IPS-18c (cell line): ENCODE measurements around the gene COL11A2.

Experiments
- H3K4me3 ChIP-seq: 2 replicates; pipeline ENCODE4 v1.7.0; 2013; ENCODE audit warnings: low read depth, mild to moderate bottlenecking, low read length, moderate library complexity; ENCODE audit not compliant: insufficient read depth
- H3K9me3 ChIP-seq: one replicate; pipeline ENCODE4 v1.6.1; 2013; ENCODE audit warnings: mild to moderate bottlenecking, low read length, moderate library complexity; ENCODE audit not compliant: control insufficient read depth, insufficient read depth

Gene COL11A2

GRCh38 chr6:33183071-33183683, 9.1 kb downstream of the COL11A2 start:
- Histone ChIP-seq H3K9me3 (no peaks in the 10 kb centered on the region), H3K4me3 (no peak overlapping the region)

- no peaks in the 10 kb centered on the region for H3K9me3 ChIP-seq
- no peak overlapping the region for H3K4me3 ChIP-seq
Measured at GRCh38 chr6:33181141-33181540, 11.1 kb downstream of the COL11A2 start.

DNA sequence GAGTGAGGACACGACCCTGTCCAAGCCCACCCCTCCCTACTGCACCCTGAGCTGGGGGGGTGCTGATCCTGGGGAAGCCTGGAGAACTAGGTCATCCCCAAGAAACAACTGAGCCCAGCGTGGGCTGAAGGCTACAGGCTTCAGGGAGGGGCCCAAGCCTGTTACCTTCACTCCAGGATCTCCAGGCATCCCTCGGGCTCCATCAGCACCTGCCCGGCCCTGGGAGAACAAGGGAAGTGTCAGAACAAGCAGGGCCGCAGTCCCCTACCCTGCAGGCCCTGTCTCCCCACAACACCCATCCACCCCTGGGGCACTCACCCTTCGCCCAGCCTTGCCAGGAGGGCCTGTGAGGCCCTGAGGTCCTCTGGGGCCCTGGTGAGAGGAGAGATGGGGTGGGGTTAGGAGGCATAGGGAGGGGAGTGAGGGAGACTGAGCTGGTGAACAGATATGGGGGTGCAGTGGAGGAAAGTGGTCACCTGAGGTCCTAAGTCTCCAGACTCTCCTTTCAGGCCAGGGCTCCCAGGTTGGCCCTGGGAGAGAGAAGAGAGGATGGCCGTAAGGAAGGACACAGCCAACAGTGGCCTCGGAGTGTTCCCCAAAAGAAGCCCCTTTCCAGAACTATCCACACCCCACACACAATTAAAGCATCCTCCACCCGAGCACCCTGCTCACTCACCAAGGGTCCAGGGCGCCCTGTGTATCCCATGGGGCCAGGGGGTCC, 13.4 kb downstream of the COL11A2 start:
- Histone ChIP-seq H3K9me3 (no peaks in the 10 kb centered on the region), H3K4me3 (no peak overlapping the region)

DNA sequence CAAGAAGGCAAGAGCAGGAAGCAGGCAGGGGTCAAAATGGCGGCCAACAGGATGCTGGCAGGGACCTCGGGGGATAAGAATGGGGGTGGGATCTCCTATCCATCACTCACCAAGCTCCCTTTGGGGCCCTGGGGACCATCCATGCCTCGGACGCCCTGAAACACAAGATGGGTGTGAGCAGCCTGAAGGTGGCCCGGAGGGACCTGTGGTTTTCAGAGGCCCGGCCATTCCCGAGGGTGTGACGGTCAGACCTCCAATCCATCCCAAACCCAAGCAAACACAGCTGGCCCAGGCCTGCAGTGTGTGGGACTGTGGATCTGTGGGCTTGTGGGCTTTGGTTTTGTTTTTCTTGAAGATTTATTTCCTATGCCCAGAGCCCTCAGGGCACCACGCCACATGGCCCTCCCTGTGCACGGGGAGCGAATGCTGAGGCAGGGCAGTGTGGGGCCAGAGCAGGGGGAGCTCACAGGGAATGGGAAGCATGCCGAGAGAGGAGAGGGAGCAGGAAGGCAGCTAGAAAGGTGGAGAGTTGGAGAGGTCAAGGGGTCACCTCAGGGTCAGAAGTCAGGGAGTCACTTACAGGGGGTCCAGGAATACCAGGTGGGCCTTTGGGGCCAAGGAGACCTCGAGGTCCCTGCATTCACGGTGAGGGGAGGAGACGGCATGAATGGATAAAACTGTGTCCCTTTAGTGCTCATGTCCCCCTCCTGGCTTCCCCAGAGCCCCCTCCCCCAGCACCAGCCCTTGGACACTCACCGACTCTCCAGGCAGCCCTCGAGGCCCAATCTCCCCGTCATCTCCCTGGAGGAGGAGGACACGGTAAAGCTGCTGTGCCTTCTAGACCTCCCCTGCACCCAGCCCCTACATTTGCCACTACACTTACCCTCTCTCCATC, 14.5 kb downstream of the COL11A2 start:
- H3K4me3 ChIP-seq, result no peak overlapping the region
- no peaks in the 10 kb centered on the region for H3K9me3 ChIP-seq

DNA sequence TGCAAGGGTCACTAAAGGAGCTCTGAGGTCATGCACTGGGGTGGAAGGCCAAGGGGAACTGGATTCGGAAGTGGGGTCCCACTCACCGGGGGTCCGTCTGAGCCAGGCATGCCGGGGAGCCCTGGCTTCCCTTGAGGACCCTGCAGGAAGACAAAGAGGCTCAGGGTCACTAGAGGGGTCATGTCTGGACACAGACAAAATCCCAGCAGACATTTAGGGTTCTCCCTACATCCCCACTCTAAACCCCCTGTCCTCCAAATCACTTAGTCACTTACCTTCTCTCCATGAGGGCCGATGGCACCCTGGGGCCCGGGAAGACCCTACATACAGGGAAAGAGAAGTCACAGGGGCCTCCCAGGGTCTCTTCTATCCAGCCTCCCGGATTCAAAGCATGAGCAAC, 15.4 kb downstream of the COL11A2 start:
- no peaks in the 10 kb centered on the region for H3K9me3 ChIP-seq
- H3K4me3 ChIP-seq, result no peak overlapping the region

- Histone ChIP-seq H3K4me3 (no peak overlapping the region), H3K9me3 (no peaks in the 10 kb centered on the region)
Measured at GRCh38 chr6:33175436-33176069, 16.7 kb downstream of the COL11A2 start.

- no peaks in the 10 kb centered on the region for H3K9me3 ChIP-seq
- no peak overlapping the region for H3K4me3 ChIP-seq
Measured at GRCh38 chr6:33174784-33175183, 17.5 kb downstream of the COL11A2 start.

DNA sequence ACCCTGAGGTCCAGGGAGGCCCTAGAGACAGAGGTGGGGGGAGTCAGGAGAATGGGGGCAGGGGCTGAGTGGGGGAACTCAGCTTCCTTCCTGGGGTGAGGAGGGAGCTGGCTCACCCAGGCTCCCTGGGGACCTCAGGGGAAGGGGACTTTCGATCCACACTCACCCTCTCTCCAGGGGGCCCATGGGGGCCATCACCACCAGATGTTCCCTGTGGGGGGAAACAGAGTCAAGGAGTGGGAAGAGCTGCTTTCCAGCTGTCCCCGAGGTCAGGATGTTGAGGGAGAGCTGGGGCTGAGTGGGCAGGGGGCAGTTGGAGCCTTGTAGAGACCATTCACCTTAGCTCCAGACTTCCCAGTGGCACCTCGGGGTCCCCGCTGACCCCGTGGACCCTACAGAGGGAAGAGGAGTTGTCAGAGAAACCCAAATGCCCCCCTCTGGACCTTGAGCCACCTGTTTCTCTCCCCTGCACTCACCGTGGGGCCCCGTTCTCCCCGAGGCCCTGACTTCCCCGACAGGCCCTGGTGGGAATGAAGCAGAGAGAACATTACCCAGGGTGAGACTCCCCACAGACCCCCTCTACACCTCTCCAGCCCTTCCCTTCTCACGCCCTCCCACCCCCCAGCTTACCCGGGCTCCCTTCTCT, 18.6 kb downstream of the COL11A2 start:
- H3K9me3 ChIP-seq, result no peaks in the 10 kb centered on the region

GRCh38 chr6:33172688-33173534, 19.4 kb downstream of the COL11A2 start:
- no peak overlapping the region for H3K4me3 ChIP-seq

More for the DNA sequence above, 18.6 kb downstream of the COL11A2 start:
- no peak overlapping the region for H3K4me3 ChIP-seq

DNA sequence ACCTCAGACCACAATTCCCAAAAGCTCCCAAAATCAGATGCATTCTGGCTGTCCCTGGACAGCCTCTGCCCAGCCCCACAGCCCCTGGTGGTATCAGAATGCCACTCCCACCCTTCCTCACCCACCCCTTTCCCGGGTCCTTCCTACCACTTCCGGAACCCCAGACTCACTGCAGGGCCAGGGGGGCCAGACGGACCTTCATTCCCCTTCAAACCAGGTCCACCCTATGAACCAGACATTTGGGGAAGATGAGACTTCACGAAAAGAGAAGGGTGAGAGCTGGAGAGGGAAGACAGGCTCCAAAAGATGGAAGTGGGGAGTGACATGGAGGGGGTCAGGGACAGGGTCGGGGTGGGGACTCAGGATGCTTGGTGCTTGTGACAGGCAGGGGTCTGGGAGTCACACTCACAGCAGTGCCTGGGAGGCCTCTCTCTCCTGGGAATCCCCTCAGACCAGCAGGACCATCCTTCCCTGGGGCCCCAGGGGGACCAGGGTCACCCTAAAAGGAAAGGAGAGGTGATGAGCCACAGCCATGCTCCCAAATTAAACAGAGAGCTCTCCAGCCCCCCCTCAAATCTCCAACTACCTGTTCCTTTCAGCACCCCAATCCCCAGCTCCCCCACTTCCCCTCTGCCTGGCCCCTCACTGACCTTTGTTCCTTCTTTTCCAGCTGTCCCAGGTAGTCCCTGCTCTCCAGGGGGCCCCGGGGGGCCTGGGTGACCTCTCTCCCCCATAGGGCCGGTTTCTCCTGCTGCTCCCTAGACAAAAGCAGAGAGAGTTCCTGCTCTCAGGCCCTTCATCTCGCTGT, 20.2 kb downstream of the COL11A2 start:
- Histone ChIP-seq H3K4me3 (no peak overlapping the region), H3K9me3 (no peaks in the 10 kb centered on the region)

More at GRCh38 chr6:33172688-33173534, 19.4 kb downstream of the COL11A2 start:
- H3K9me3 ChIP-seq, result no peaks in the 10 kb centered on the region

DNA sequence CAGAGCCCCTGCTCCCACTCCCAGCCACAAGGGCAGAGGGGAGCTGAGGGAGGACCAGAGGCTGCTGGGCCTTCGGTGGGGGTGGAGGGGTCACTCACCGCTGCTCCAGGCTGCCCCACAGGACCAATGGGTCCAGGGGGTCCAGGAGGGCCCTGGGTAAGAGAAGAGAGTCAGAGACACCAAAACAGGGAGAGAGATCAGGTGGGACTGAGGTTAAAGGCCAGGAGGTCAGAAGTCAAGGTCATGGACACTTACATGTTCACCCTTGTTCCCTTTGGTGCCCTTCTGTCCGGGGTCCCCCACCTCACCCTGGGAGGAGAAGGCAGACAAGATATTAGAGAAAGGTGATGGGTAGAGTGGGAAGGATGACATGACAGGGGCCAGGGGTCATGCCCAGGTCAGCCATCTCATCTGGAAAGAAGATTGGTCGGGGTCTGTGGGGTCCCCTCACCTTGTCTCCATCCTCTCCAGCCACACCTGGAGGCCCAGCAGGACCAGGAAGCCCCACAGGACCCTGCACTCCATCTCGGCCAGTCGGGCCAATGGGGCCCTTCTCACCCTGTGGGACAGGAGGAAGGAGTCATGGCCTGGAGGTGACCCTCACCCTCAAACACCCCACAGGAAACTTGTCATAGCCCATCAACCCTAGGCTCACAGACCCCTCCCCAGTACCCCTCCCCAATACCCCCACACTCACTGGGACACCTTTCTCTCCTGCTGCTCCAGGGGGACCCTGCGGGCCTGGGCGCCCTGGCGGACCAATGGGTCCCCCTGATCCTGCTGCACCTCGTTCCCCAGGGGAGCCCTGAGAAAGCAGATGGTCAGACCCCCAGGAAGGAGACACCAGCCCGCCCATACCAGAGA, 21.0 kb downstream of the COL11A2 start:
- H3K9me3 ChIP-seq, result no peaks in the 10 kb centered on the region
- H3K4me3 ChIP-seq, result no peak overlapping the region

DNA sequence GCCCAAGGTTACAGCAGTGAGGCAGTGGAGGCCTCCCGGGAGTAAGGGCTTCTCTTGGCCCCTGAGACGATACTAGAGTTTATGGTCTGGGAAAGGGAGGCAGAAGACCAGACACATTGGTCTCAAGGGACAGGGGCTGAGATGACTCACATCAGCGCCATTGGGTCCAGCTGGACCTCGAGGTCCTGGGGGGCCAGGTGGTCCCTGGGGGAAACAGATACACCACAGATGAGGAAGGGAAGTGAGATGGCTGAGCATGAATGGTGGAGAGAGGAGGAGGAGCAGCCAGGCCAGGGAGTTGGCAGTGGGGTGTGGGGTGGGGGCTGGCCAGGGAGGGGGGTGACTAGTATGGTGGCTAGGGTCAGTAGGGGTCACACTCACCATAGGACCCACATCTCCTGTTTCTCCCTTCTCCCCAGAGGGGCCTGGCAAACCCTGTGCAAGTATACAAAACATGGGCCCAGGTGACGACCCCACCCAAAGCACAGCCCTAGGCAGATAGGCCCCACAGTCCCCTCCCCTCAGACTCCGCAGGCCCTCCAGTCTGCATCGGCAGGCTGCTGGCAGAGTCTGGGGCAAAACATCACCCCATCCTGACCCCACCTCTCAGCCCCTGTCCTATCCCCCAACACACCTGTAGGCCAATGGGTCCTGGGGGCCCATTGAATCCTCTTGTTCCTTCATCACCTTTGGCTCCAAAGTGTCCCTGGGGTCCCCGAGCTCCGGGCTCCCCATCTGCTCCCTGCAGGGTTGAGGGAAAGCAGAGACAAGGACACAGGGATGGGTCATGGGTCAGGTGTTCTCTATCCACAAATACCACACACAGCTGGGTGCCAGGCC, 21.9 kb downstream of the COL11A2 start:
- H3K9me3 ChIP-seq, result no peaks in the 10 kb centered on the region
- no peak overlapping the region for H3K4me3 ChIP-seq

DNA sequence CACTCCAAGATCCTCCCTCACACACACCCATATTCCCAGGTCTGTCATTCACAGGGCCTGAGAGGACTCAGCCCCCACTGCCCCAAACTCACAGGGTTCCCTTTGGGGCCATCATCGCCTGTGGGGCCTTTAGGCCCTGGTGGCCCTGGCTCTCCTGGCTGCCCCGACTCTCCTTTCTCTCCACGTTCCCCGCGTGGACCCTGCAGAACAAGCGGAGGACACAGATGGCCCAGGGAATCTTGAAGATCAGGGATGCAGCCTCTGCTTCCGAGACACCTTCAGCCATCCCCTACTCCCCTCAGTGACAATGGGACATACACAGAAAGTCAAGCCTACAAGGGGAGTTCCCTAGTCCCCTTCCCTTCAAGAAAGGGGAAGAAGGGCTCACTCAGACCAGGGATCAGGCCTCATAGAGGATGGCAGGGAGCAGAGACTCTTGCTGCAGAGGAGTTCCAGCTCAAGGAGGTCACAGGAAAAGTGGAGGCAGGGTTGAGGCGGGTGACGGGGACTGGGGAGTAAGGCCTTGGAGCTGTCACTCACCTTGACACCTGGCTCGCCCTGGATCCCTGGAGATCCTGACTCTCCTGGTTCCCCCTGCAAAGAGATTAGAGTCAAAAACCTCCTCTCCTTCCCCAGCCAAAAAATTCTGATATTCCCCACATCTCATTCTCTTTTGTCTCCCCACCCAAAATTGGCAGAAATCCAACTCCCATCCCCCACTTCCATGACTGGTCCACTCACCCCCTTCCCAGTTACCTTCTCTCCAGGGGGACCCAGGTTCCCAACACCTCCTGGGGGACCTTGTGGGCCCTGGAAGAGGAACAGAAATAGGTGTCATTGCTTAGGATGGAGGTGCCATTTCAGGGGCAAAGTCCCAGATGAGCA, 22.7 kb downstream of the COL11A2 start:
- H3K4me3 ChIP-seq, result no peak overlapping the region
- no peaks in the 10 kb centered on the region for H3K9me3 ChIP-seq
